ENCODE data around the gene PRSS57. TPM values are rescaled to one million over a fixed set of nuclear protein-coding genes. Genes with fewer than 3 reads are reported as not detected.

Gene PRSS57
- polyA plus RNA-seq, 1 of the 3 experiments (the other 2 are of a cell fraction), result not detected

DNA sequence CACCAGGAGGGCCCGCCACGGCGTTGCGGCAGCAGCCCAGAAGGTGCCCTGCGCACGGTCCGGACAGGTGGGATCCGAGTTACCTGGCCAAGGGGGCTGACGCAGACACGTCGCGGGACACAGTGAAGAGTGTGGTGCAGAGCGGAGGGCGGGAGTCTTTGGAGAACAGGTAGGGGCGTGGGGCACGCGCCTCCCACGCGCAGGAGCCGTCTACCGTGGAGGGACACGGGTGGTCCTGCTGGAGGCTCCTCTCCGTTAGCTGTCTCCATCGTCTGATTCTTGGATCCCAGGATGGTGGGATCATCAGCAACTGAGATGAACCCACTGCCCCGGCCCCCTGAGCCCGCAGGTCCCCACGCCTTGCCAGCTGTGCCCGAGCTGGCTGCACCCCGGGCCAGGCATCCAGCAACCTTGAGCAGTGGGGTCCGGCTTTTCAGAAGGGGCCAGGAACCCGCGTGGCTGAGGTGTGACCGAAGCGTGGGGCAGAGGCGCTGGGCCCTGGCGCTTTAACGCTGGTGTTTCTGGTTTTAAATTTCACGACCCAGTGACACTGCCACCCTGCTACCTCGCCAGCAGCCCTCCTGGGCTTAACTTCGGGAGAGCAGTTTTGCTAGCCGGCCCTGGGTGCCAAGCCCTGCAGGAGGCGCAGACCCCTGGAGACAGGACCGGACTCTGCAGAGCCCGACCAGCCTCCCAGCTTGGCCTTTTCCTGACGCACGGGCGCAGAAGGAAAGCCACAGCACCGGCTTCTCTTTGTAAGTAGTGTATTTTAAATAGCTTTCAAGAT lies 48.3 kb downstream of the PRSS57 start:
- TF ChIP-seq, protein P1, sequence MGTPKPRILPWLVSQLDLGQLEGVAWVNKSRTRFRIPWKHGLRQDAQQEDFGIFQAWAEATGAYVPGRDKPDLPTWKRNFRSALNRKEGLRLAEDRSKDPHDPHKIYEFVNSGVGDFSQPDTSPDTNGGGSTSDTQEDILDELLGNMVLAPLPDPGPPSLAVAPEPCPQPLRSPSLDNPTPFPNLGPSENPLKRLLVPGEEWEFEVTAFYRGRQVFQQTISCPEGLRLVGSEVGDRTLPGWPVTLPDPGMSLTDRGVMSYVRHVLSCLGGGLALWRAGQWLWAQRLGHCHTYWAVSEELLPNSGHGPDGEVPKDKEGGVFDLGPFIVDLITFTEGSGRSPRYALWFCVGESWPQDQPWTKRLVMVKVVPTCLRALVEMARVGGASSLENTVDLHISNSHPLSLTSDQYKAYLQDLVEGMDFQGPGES (IDR thresholded peaks at IDR 0.05; ENCODE audit: low read depth, low read length), result no peak
- TF ChIP-seq MEF2A (IDR thresholded peaks at IDR 0.05; ENCODE audit: borderline replicate concordance, low read depth), result no peak
- TF ChIP-seq NRF1 (IDR thresholded peaks at IDR 0.05; ENCODE audit: low read depth, low read length), result no peak
- no peak for TF ChIP-seq EP300 (IDR thresholded peaks at IDR 0.05; ENCODE audit: borderline replicate concordance in 1 of 2, low read depth in 1 of 2, low read length in 1 of 2)
- TF ChIP-seq, protein P2, sequence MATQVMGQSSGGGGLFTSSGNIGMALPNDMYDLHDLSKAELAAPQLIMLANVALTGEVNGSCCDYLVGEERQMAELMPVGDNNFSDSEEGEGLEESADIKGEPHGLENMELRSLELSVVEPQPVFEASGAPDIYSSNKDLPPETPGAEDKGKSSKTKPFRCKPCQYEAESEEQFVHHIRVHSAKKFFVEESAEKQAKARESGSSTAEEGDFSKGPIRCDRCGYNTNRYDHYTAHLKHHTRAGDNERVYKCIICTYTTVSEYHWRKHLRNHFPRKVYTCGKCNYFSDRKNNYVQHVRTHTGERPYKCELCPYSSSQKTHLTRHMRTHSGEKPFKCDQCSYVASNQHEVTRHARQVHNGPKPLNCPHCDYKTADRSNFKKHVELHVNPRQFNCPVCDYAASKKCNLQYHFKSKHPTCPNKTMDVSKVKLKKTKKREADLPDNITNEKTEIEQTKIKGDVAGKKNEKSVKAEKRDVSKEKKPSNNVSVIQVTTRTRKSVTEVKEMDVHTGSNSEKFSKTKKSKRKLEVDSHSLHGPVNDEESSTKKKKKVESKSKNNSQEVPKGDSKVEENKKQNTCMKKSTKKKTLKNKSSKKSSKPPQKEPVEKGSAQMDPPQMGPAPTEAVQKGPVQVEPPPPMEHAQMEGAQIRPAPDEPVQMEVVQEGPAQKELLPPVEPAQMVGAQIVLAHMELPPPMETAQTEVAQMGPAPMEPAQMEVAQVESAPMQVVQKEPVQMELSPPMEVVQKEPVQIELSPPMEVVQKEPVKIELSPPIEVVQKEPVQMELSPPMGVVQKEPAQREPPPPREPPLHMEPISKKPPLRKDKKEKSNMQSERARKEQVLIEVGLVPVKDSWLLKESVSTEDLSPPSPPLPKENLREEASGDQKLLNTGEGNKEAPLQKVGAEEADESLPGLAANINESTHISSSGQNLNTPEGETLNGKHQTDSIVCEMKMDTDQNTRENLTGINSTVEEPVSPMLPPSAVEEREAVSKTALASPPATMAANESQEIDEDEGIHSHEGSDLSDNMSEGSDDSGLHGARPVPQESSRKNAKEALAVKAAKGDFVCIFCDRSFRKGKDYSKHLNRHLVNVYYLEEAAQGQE (IDR thresholded peaks at IDR 0.05; ENCODE audit: low read depth, low read length), result no peak
- Histone ChIP-seq H3K9ac (no peak overlapping the region), H3K9me2 (no peaks in the 10 kb centered on the region), H3K9me3 (no peaks in the 10 kb centered on the region), H3F3A (replicated peaks; ENCODE audit: insufficient read depth) (no peaks in the 10 kb centered on the region), H2AFZ (ENCODE audit: low read depth) (no peak overlapping the region), H3K4me1 (ENCODE audit: control insufficient read depth in 1 of 2, insufficient read depth in 2 of 2, low read depth in 1 of 2, low read length in 1 of 2) (no peaks in the 10 kb centered on the region), H3K27ac (ENCODE audit: low read depth in 2 of 2, low read length in 1 of 2) (no peak overlapping the region; a peak in 1 of 4 replicates), H3K4me3 (ENCODE audit: low read depth in 2 of 2, low read length in 1 of 2) (no peak overlapping the region), H3K27me3 (ENCODE audit: insufficient read depth) (no peaks in the 10 kb centered on the region), H3K36me3 (replicated peaks in 1 of 2; ENCODE audit: control insufficient read depth in 1 of 2, insufficient read depth in 2 of 2, low read length in 1 of 2) (peaks cover 0 to 52% of the 10 kb centered on the region in 2 experiments), H4K20me1 (ENCODE audit: insufficient read depth) (peaks cover 3% of the 10 kb centered on the region), H3K79me2 (ENCODE audit: insufficient read depth) (peaks cover 4% of the 10 kb centered on the region; the same call in 1 of the 2 replicates), H3K4me2 (no peak overlapping the region)
- no peak for DNase-seq
- WGBS (ENCODE audit: low lambda C conversion rate), result 97% methylated on average over 23 of the region's 48 CpGs
- ChIA-PET POLR2A (interaction anchor here (0.9 kb wide), 1 partner anchor 16 kb away, joined by 3 read pairs; the partner anchor contains the start of gene RNF126), CTCF (no interaction called here)

DNA sequence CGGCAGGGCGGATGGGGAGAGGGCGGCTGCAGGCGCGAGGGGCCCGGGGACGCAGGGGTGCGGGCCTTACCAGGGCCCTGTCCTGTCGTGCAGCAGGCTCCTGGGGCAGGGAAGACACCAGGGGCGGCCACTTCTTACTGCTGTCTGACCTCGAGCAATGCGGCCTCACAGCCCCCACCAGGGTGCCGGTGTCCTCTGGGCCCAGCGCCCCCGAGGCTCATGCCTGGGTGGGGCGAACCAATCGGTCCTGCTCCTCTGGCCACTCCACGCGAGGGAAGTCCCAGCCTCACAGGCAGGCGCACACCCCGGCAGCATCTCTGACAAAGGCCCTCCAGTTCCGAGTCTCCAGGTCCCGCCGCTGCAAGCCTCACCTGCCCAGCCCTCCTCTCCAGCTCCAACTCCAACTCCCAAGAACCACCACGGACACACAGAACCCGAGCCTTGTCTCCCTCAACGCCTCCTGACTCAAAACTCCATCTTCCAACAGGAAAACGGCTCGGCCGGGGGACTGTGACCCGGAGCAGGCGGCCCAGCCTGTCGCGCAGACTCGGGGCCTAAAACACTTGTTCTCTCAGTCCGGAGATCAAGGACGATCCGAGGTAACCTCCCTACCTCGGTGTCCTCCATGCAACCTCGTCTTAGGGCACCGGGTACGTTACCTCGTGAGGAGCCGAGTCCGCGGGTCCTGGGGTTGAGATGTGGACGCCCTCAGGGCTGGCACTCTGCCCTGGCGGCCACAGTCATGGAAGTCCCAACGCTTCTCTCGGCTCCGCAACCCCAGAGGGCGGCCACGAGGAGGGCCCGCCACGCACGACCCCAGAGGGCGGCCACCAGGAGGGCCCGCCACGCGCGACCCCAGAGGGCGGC lies 49.1 kb downstream of the PRSS57 start:
- Histone ChIP-seq H3K4me3 (ENCODE audit: low read depth in 2 of 2, low read length in 1 of 2) (no peak overlapping the region), H3K9me3 (no peaks in the 10 kb centered on the region), H4K20me1 (ENCODE audit: insufficient read depth) (no peaks in the 10 kb centered on the region), H3K4me2 (no peak overlapping the region), H3K79me2 (ENCODE audit: insufficient read depth) (peaks cover 2% of the 10 kb centered on the region; the same call in 1 of the 2 replicates), H3K9ac (no peak overlapping the region), H3K27ac (ENCODE audit: low read depth in 2 of 2, low read length in 1 of 2) (no peak overlapping the region), H3K4me1 (ENCODE audit: control insufficient read depth in 1 of 2, insufficient read depth in 2 of 2, low read depth in 1 of 2, low read length in 1 of 2) (no peaks in the 10 kb centered on the region), H3F3A (replicated peaks; ENCODE audit: insufficient read depth) (no peaks in the 10 kb centered on the region), H3K36me3 (replicated peaks in 1 of 2; ENCODE audit: control insufficient read depth in 1 of 2, insufficient read depth in 2 of 2, low read length in 1 of 2) (peaks cover 0 to 45% of the 10 kb centered on the region in 2 experiments), H3K9me2 (no peaks in the 10 kb centered on the region), H3K27me3 (ENCODE audit: insufficient read depth) (no peaks in the 10 kb centered on the region), H2AFZ (ENCODE audit: low read depth) (no peak overlapping the region)
- WGBS (ENCODE audit: low lambda C conversion rate), result 91% methylated on average over 36 of the region's 62 CpGs
- TF ChIP-seq TCF12 (IDR thresholded peaks at IDR 0.05) (no peak), TAF1 (IDR thresholded peaks at IDR 0.05; ENCODE audit: borderline replicate concordance, low read depth, low read length) (no peak), EP300 (IDR thresholded peaks at IDR 0.05; ENCODE audit: borderline replicate concordance in 1 of 2, low read depth in 1 of 2, low read length in 1 of 2) (no peak), NRF1 (IDR thresholded peaks at IDR 0.05; ENCODE audit: low read depth, low read length) (no peak), FOSL2 (IDR thresholded peaks at IDR 0.05; ENCODE audit: borderline replicate concordance, low read depth) (no peak), FOXM1 (IDR thresholded peaks at IDR 0.05; ENCODE audit: low read depth) (no peak), GATA2 (CRISPR knock-in tag; IDR thresholded peaks at IDR 0.05) (no peak), MXI1 (IDR thresholded peaks at IDR 0.05; ENCODE audit: low read depth, low read length) (no peak), FOXJ3 (CRISPR knock-in tag; IDR thresholded peaks at IDR 0.05) (no peak), YY1 (IDR thresholded peaks at IDR 0.05; ENCODE audit: low read depth) (no peak)
- TF ChIP-seq, protein P3, sequence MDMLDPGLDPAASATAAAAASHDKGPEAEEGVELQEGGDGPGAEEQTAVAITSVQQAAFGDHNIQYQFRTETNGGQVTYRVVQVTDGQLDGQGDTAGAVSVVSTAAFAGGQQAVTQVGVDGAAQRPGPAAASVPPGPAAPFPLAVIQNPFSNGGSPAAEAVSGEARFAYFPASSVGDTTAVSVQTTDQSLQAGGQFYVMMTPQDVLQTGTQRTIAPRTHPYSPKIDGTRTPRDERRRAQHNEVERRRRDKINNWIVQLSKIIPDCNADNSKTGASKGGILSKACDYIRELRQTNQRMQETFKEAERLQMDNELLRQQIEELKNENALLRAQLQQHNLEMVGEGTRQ (IDR thresholded peaks at IDR 0.05; ENCODE audit: borderline replicate concordance, low read depth, low read length), result no peak
- ChIA-PET POLR2A (no interaction called here), CTCF (no interaction called here)
- DNase-seq, result no peak
